ENCODE measurements around the gene FBXO27.

GRCh38 chr19:39014037-39014436 is 18.3 kb downstream of the FBXO27 start:
- TF ChIP-seq RAD21 (IDR thresholded peaks at IDR 0.05), result no peak
- TF ChIP-seq GABPA (IDR thresholded peaks at IDR 0.05 in 1 of 2, conservative IDR thresholded peaks at IDR 0.05 in 1 of 2), result no peak
- TF ChIP-seq MAX (IDR thresholded peaks at IDR 0.05), result no peak
- no peak for TF ChIP-seq TAF1 (conservative IDR thresholded peaks at IDR 0.05)
- TF ChIP-seq CTCF (IDR thresholded peaks at IDR 0.05; ENCODE audit: low read depth, low read length, missing input control), result no peak
- TF ChIP-seq REST (IDR thresholded peaks at IDR 0.05), result no peak
- no peak for TF ChIP-seq JUND (IDR thresholded peaks at IDR 0.05)
- no peak for TF ChIP-seq YY1 (IDR thresholded peaks at IDR 0.05)
